Muscle of leg (tissue), 16 donors: ENCODE data around the gene MCAM. TPM values are rescaled to one million over a fixed set of nuclear protein-coding genes. Genes with fewer than 3 reads are reported as not detected.

Experiments used
- DNase-seq: peaks from one replicate; pipeline ENCODE4 v3.0.0; 2013
- H3K27ac ChIP-seq: one replicate; pipeline ENCODE4 v1.5.1; 2013; ENCODE audit warnings: mild to moderate bottlenecking, low read length, control low read depth
- H3K27me3 ChIP-seq: one replicate; pipeline ENCODE4 v1.6.1; 2013; ENCODE audit warnings: low read length; ENCODE audit not compliant: control insufficient read depth, insufficient read depth
- H3K36me3 ChIP-seq: one replicate; pipeline ENCODE4 v1.6.1; 2013; ENCODE audit warnings: low read length; ENCODE audit not compliant: control insufficient read depth, insufficient read depth
- H3K4me1 ChIP-seq: one replicate; pipeline ENCODE4 v1.6.1; 2013; ENCODE audit warnings: low read length; ENCODE audit not compliant: control insufficient read depth, insufficient read depth
- H3K4me3 ChIP-seq: one replicate; pipeline ENCODE4 v1.5.1; 2013; ENCODE audit warnings: low read length, control low read depth
- H3K9me3 ChIP-seq: replicated peaks from 2 replicates; pipeline ENCODE4 v1.6.1; 2013; ENCODE audit warnings: low read depth, low read length; ENCODE audit not compliant: control insufficient read depth
- WGBS: methylation state at CpG from one replicate; pipeline ENCODE4 v1.1.5; 2013; ENCODE audit warnings: missing lambda C conversion rate; ENCODE audit not compliant: insufficient coverage; 5-methylcytosine and 5-hydroxymethylcytosine counted together
- long read RNA-seq, 11 donors: transcript quantifications; one replicate each; lab custom pipeline, GENCODE V29; 2026
- polyA plus RNA-seq, 8 donors: library from polyadenylated mRNA; unstranded; fragments of 120-200 nt; gene quantifications; one replicate each; pipeline versions ENCODE4 v1.2.1 to v1.2.3, GENCODE V29; 2013; ENCODE audit warnings: inconsistent platforms in 1 of 8, low replicate concordance in 1 of 8; ENCODE audit not compliant: insufficient read length in 8 of 8, insufficient read depth in 1 of 8
- total RNA-seq: library from RNA; stranded (reverse); fragments of 120-200 nt; gene quantifications from one replicate; pipeline ENCODE4 v1.2.4, GENCODE V29; 2013

Gene MCAM, protein sequence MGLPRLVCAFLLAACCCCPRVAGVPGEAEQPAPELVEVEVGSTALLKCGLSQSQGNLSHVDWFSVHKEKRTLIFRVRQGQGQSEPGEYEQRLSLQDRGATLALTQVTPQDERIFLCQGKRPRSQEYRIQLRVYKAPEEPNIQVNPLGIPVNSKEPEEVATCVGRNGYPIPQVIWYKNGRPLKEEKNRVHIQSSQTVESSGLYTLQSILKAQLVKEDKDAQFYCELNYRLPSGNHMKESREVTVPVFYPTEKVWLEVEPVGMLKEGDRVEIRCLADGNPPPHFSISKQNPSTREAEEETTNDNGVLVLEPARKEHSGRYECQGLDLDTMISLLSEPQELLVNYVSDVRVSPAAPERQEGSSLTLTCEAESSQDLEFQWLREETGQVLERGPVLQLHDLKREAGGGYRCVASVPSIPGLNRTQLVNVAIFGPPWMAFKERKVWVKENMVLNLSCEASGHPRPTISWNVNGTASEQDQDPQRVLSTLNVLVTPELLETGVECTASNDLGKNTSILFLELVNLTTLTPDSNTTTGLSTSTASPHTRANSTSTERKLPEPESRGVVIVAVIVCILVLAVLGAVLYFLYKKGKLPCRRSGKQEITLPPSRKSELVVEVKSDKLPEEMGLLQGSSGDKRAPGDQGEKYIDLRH
- total RNA-seq = 146 TPM
- polyA plus RNA-seq = 100 to 1,000 TPM; 167 to 231 (median 208) TPM
- long read RNA-seq, donor 1, partial matches to known transcripts = 7 of 10 reads
- long read RNA-seq, donor 1, other reads (novel, unspliced or antisense) = 0 of 10 reads
- long read RNA-seq, donor 2, partial matches to known transcripts = 0 of 1 reads
- long read RNA-seq, donor 2, other reads (novel, unspliced or antisense) = 0 of 1 reads
- long read RNA-seq, donor 3, transcript MCAM-201 (16 exons, 3,313 nt) = major isoform, 7 of 127 reads
- long read RNA-seq, donor 3, partial matches to known transcripts = 120 of 127 reads
- long read RNA-seq, donor 3, other reads (novel, unspliced or antisense) = 0 of 127 reads
- long read RNA-seq, donor 4, transcript MCAM-201 (16 exons, 3,313 nt) = major isoform, 10 of 34 reads
- long read RNA-seq, donor 4, partial matches to known transcripts = 23 of 34 reads
- long read RNA-seq, donor 4, other reads (novel, unspliced or antisense) = 0 of 34 reads
- long read RNA-seq, donor 5, transcript MCAM-201 (16 exons, 3,313 nt) = major isoform, 25 of 119 reads
- long read RNA-seq, donor 5, partial matches to known transcripts = 86 of 119 reads
- long read RNA-seq, donor 5, other reads (novel, unspliced or antisense) = 5 of 119 reads
- long read RNA-seq, donor 6, transcript MCAM-201 (16 exons, 3,313 nt) = major isoform, 24 of 293 reads
- long read RNA-seq, donor 6, partial matches to known transcripts = 269 of 293 reads
- long read RNA-seq, donor 6, other reads (novel, unspliced or antisense) = 0 of 293 reads
- long read RNA-seq, donor 7, transcript MCAM-201 (16 exons, 3,313 nt) = major isoform, 15 of 43 reads
- long read RNA-seq, donor 7, partial matches to known transcripts = 26 of 43 reads
- long read RNA-seq, donor 7, other reads (novel, unspliced or antisense) = 0 of 43 reads
- long read RNA-seq, donor 8, partial matches to known transcripts = 0 of 2 reads
- long read RNA-seq, donor 8, other reads (novel, unspliced or antisense) = 0 of 2 reads
- long read RNA-seq, donor 9, transcript MCAM-201 (16 exons, 3,313 nt) = major isoform, 6 of 188 reads
- long read RNA-seq, donor 9, partial matches to known transcripts = 181 of 188 reads
- long read RNA-seq, donor 9, other reads (novel, unspliced or antisense) = 0 of 188 reads
- long read RNA-seq, donor 10, transcript MCAM-201 (16 exons, 3,313 nt) = major isoform, 9 of 24 reads
- long read RNA-seq, donor 10, partial matches to known transcripts = 15 of 24 reads
- long read RNA-seq, donor 10, other reads (novel, unspliced or antisense) = 0 of 24 reads
- long read RNA-seq, donor 11, transcript MCAM-201 (16 exons, 3,313 nt) = major isoform, 6 of 23 reads
- long read RNA-seq, donor 11, partial matches to known transcripts = 16 of 23 reads
- long read RNA-seq, donor 11, other reads (novel, unspliced or antisense) = 0 of 23 reads

DNA sequence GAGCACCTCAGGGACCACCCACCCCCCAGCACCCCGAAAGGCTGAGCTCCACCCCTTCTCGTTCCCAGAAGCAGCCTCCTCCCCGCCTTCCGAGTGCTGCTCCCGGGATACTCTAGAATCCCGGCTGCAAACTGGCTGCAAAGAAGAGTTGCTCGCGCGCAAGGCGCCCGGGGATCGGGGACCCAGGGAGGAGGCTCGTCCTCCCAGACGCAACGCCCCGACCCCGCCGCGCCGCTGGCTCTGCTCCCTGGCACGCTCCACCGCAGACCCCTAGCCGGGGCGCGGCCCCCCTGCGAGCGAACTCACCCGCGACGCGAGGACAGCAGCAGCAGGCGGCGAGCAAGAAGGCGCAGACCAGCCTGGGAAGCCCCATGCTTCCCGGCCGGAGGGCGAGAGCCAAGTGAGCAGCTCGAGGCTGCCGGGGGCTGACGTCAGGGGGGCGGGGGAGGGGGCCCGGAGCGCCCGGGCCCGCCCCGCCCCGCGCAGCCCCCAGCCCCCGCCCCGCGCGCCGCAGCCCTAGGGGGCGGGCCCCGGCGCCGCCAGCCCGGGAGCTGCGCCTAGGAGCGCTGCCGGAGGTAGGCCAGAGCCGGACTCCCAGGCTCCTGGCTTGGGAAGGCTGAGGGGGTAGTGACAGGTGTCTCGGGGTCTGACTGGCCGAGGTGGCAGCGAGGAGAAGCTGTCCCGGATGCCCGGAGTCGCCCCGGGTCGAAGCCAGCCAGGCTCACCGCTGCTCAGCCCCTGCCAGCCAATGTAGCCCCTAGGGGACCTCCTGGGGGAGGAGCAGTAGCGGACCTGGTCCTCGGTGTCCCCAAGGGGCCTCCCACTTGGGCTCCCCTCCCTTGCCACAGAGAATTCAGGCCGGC is at the start of gene MCAM:
Gene MCAM, minus strand, starts transcription at position 402 of the 863 bp plus-strand sequence. Its CDS starts 29 bp downstream, at position 373.
- H3K4me1 ChIP-seq = peaks cover 69% of the 10 kb centered on the region
- no peaks in the 10 kb centered on the region for H3K9me3 ChIP-seq
- peak; percentile 81 for DNase-seq
- peak within 1 kb of the TSS; percentile 57 for H3K4me3 ChIP-seq
- peaks cover 10% of the 10 kb centered on the region for H3K27me3 ChIP-seq
- peak within 1 kb of the TSS; percentile 93 for H3K27ac ChIP-seq
- under 1% methylated on average over 65 of the region's 74 CpGs for WGBS
- H3K36me3 ChIP-seq = peaks cover 32% of the 10 kb centered on the region

DNA sequence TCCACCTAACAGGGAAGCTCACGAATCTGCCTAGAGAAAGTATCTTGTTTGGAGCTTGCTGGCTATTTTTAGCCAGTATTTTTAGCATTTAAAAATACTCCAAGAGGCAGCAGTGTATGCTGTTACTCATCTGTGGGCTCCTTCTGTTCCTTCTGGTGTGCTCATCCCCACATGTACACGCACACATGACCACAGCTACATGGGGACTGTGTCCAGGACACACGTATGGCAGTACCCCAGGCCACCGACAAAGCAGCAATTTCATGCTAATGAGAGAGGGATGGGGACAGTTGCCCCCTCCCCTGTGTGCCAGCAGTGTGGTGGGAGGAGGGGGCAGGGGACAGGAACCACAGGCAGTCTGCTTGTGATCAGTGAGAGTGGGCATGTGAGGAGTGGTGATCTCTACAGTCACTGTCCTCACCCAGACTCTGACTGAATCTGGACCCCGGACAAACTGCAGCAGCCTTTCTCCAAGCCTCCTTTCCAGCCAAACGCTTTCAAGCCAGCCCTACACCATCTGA is 48.2 kb upstream of the MCAM start:
- H3K9me3 ChIP-seq = no peaks in the 10 kb centered on the region
- no peak overlapping the region for H3K4me3 ChIP-seq
- peaks cover 86% of the 10 kb centered on the region for H3K4me1 ChIP-seq
- peaks cover 11% of the 10 kb centered on the region for H3K27me3 ChIP-seq
- H3K27ac ChIP-seq = peak overlapping the region; percentile 75
- DNase-seq = no peak
- peaks cover 2% of the 10 kb centered on the region for H3K36me3 ChIP-seq
- 82% methylated on average over 4 of the region's 6 CpGs for WGBS

DNA sequence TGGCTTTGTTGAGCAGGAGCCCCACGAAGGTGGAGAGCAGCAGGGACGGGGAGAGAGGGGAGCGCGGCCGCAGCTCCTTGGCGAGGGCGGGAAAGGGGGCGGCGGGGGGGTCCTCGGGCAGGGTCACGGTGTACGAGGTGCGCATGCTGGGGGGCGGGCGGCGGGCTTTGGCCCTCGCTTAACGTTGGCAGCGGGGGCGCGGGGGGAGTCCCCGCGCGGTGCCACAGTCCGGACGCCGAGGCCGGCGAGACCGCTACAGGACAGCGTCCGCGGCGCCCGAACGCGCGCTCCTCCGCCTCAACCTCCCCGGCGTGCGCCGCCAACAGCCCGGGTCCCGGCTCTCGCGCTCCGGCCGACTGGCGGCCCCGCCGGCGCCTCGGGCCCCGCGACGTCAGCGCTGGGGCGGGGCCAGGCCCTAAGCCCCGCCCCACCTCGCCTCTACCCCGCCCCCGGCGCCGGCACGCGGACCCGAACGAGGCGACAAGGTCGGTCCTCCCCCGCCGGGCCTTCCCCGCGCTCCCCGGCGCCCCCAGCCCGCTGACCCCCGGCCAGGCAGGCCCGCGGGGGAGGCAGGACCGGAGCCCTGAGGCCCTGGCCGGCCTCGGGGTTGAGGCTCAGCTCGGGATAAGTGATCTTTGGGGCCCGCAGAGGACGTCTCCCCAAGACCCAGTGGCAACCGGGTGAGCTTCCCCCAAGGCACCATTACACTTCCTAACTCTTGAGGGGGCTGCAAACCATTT is 47.1 kb upstream of the MCAM start:
- DNase-seq = peak; percentile 75
- H3K9me3 ChIP-seq = no peaks in the 10 kb centered on the region
- WGBS = 1% methylated on average over 88 of the region's 88 CpGs
- H3K4me3 ChIP-seq = peak overlapping the region; percentile 44
- H3K27ac ChIP-seq = peak overlapping the region; percentile 85
- peaks cover 82% of the 10 kb centered on the region for H3K4me1 ChIP-seq
- H3K36me3 ChIP-seq = peaks cover 12% of the 10 kb centered on the region
- peaks cover 11% of the 10 kb centered on the region for H3K27me3 ChIP-seq

DNA sequence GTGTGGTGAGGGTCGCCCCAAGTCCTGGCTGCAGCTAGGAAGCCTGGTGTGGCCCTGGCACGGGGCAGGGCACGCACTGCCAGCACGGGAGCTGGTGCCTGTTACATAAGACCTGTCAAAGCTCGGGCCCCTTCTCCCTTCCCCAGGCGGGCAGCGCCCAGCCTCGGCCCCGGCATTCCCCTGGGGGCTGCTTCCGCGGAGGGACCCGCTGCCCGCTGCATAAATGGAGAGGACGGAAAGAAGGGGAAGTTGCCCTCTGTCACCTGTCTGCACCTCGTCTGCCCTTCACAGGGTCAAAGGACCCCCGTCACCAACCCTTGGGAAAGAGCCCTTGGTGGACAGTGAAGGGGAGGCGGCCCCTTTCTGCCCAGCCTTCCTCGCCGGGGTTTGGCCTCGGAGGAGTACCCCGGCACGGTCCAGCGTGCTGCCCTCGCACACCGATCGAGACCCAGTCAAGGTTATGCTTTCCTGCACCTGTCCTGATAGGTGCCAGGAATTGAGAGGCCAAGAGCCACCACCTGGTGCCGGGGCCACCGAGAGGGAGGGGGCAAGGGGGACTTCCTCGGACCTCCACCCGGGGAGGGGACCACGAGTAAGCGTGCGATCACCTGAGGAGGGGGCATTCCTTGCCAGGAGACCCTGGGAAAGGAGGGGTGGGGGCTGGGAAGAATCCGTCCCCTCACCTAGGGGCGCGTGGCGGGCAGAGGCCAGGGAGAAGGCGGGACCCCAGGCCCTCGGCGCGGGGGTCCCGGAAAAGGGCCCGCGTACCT is 46.3 kb upstream of the MCAM start:
- Histone ChIP-seq H3K4me3 (peak overlapping the region; percentile 44), H3K4me1 (peaks cover 75% of the 10 kb centered on the region), H3K27ac (peak overlapping the region; percentile 85), H3K36me3 (peaks cover 19% of the 10 kb centered on the region), H3K9me3 (no peaks in the 10 kb centered on the region), H3K27me3 (peaks cover 11% of the 10 kb centered on the region)
- DNase-seq = no peak
- WGBS = 29% methylated on average over 34 of the region's 44 CpGs

DNA sequence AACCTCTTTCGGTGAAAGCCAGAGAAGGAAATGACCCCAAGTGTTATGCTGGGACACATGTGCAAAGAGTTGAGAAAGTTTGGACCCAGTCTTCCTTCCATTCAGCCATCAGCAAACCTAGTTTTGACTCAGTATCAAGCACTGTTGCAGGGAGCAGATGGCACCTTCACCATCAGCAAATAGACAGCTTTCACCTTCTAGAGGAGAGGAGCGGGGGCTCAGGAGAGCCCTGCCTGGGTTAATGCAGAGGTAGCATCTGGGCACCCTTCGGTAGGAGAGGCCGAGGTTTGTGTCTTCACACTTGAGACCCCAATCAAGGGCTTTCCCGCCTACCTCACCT is 45.8 kb upstream of the MCAM start:
- Histone ChIP-seq H3K9me3 (no peaks in the 10 kb centered on the region), H3K36me3 (peaks cover 23% of the 10 kb centered on the region), H3K4me3 (peak overlapping the region; percentile 44), H3K27ac (peak overlapping the region; percentile 85), H3K27me3 (peaks cover 11% of the 10 kb centered on the region), H3K4me1 (peaks cover 69% of the 10 kb centered on the region)
- WGBS = 95% methylated on average over 3 of the region's 5 CpGs
- DNase-seq = no peak

DNA sequence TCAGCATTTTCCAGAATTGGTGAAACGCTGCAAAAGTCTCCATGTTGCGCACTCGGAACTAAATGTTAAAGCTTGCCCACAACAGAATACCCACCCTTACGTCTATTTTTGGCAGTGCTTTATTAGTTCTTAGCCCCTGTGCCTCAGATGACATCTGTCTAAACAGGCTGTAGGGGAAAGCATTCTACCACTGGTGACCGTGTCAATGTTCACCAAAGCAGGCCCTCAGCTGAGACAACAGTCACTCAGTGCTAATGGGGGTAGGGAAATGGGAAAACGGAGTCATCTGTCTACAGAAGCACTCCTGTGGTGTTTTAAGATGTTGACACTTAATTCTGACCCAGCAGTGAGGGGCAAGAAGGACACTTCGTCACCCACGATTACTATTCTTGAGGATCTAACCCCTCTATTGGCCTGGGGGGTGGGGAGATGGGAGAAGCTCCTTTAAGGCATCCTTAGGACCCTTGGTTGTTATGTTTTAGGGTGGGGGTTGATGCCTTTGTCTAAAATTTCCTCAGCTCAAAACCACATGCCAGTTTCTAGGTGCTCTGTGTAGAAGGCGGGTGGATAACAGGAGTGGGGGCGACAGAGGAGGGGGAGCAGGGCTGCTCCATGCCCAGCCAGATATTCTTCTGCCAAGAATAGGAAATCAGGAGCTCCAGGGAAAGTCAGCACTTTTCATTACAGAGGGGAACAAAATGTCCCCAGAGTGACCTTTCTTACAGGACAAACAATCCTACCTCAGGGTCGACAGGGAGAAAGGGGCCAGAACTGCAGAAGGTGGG is 45.2 kb upstream of the MCAM start:
- no peak for DNase-seq
- peaks cover 28% of the 10 kb centered on the region for H3K36me3 ChIP-seq
- peak overlapping the region; percentile 44 for H3K4me3 ChIP-seq
- H3K9me3 ChIP-seq = no peaks in the 10 kb centered on the region
- H3K27me3 ChIP-seq = peaks cover 11% of the 10 kb centered on the region
- WGBS = 54% methylated on average over 5 of the region's 11 CpGs
- H3K27ac ChIP-seq = peak overlapping the region; percentile 85
- peaks cover 64% of the 10 kb centered on the region for H3K4me1 ChIP-seq
